NCI-H446 (cell line): ENCODE results near the gene PCDHGA1.
"Not testable (repeated sequence)": the region's sequence is repeated elsewhere in the genome, so short reads cannot be mapped to it uniquely, and the experiment has no call there.

ENCODE experiments used
- DNase-seq, 2 experiments: peaks; one replicate each; lab custom pipeline; 2025; lab: John Stamatoyannopoulos, UW

The PCDHGA1 gene

DNA sequence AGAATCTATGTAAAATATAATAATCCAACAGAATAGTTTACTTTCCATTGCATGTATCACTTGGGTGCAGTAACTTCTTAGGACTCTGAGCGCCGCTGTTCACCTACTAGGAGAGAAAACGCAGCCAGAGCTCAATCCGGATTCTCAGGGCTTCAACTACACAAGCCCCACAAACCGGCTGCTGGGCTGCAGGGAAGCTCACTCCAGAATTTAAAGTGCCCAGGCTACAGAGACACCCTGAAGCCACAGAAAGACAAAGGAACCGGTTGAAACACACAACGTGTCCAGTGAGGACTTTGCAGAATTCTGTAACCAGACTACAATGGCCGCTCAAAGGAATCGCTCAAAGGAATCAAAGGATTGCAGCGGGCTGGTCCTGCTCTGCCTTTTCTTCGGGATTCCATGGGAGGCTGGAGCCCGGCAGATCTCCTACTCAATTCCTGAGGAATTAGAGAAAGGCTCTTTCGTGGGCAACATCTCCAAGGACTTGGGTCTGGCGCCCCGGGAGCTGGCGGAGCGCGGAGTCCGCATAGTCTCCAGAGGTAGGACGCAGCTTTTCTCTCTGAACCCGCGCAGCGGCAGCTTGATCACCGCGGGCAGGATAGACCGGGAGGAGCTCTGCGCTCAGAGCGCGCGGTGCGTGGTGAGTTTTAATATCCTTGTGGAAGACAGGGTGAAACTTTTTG lies 82.7 kb downstream of the PCDHGA1 start, which contains the start of gene PCDHGA10:
Gene PCDHGA10 (plus strand): TSS at position 134 of the 686 bp plus-strand sequence. CDS start 189 bp downstream, at position 323.
- peak in 1 of 2 experiments; percentile 38 for DNase-seq

GRCh38 chr5:141413540-141414069 lies 83.3 kb downstream of the PCDHGA1 start:
- no peak for DNase-seq

DNA sequence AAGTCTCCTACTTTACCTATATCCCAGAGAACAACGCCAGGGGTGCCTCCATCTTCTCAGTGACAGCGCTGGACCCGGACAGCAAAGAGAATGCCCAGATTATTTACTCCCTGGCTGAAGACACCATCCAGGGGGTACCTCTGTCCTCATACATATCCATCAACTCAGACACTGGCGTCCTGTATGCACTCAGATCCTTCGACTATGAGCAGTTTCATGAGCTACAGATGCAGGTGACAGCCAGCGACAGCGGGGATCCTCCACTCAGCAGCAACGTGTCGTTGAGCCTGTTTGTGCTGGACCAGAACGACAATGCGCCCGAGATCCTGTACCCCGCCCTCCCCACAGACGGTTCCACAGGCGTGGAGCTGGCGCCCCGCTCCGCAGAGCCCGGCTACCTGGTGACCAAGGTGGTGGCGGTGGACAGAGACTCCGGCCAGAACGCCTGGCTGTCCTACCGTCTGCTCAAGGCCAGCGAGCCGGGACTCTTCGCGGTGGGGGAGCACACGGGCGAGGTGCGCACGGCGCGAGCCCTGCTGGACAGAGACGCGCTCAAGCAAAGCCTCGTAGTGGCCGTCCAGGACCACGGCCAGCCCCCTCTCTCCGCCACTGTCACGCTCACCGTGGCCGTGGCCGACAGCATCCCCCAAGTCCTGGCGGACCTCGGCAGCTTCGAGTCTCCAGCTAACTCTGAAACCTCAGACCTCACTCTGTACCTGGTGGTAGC lies 84.4 kb downstream of the PCDHGA1 start:
- DNase-seq, result not testable (repeated sequence)

DNA sequence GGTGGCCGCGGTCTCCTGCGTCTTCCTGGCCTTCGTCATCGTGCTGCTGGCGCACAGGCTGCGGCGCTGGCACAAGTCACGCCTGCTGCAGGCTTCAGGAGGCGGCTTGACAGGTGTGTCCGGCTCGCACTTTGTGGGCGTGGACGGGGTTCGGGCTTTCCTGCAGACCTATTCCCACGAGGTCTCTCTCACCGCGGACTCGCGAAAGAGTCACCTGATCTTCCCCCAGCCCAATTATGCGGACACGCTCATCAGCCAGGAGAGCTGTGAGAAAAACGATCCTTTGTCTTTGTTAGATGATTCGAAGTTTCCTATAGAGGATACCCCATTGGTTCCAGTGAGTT lies 84.9 kb downstream of the PCDHGA1 start:
- not testable (repeated sequence) for DNase-seq

DNA sequence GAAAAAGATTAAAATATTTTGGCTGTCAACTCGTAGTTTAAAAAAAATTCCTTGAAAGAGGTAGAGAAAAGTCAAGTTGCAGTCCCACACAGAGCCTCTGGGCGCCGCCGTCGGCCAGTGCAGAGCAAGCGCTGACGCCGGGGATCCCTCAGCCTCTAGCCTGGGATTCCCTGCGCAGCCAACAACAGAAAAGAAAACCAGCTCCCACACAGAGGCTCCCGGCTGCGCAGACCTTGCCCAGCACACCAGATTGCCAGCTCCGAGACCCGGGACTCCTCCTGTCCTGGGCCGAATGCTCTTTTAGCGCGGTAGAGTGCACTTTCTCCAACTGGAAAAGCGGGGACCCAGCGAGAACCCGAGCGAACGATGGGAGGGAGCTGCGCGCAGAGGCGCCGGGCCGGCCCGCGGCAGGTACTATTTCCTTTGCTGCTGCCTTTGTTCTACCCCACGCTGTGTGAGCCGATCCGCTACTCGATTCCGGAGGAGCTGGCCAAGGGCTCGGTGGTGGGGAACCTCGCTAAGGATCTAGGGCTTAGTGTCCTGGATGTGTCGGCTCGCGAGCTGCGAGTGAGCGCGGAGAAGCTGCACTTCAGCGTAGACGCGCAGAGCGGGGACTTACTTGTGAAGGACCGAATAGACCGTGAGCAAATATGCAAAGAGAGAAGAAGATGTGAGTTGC lies 87.3 kb downstream of the PCDHGA1 start, which contains the start of gene PCDHGB7:
Gene PCDHGB7 (plus strand): TSS at position 184 of the 679 bp plus-strand sequence. CDS start 183 bp downstream, at position 367.
- peak in 1 of 2 experiments; percentile 16 for DNase-seq

DNA sequence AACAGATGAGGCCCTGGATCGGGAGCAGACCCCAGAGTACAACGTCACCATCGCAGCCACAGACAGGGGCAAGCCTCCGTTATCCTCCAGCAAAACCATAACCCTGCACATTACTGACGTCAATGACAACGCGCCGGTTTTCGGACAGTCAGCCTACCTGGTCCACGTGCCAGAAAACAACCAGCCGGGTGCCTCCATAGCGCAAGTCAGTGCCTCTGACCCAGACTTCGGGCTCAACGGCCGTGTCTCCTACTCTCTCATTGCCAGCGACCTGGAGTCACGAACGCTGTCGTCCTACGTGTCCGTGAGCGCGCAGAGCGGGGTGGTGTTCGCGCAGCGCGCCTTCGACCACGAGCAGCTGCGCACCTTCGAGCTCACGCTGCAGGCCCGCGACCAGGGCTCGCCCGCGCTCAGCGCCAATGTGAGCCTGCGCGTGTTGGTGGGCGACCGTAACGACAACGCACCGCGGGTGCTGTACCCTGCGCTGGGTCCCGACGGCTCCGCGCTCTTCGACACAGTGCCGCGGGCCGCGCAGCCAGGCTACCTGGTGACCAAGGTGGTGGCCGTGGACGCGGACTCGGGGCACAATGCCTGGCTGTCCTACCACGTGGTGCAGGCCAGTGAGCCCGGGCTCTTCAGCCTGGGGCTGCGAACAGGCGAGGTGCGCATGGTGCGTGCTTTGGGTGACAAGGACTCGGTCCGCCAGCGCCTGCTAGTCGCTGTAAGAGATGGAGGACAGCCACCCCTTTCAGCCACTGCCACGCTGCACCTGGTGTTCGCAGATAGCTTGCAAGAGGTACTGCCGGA lies 89.0 kb downstream of the PCDHGA1 start:
- DNase-seq, result no peak

DNA sequence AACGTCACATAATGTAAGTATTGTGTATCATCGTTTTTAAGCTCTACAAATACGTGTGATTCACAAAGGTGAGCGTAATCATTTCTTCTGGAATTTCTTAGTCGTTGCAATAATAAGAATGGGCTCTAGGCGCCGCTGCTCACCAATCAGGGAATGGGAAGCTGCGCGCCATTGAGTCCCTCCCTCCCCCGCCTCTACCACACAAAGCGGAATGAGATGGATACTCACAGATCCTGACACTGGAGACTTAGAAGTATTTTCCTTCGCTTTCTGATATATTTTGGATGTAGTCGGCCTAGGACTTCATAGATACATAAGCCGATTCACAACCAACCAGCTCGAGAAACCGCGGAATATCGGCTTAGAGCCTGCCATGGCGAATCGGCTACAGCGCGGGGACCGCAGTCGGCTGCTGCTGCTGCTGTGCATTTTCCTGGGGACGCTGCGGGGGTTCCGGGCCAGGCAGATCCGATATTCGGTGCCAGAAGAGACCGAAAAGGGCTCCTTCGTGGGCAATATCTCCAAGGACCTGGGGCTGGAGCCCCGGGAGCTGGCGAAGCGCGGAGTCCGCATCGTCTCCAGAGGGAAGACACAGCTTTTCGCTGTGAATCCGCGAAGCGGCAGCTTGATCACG lies 90.7 kb downstream of the PCDHGA1 start, which contains the start of gene PCDHGA11:
Gene PCDHGA11 (plus strand): TSS at position 197 of the 634 bp plus-strand sequence. CDS start 177 bp downstream, at position 374.
- peak in 1 of 2 experiments; percentile 37 for DNase-seq

GRCh38 chr5:141421489-141421855 lies 91.2 kb downstream of the PCDHGA1 start:
- no peak for DNase-seq

GRCh38 chr5:141422742-141423291 lies 92.5 kb downstream of the PCDHGA1 start:
- no peak for DNase-seq

- no peak for DNase-seq
Measured at GRCh38 chr5:141427783-141428426, 97.6 kb downstream of the PCDHGA1 start.

DNA sequence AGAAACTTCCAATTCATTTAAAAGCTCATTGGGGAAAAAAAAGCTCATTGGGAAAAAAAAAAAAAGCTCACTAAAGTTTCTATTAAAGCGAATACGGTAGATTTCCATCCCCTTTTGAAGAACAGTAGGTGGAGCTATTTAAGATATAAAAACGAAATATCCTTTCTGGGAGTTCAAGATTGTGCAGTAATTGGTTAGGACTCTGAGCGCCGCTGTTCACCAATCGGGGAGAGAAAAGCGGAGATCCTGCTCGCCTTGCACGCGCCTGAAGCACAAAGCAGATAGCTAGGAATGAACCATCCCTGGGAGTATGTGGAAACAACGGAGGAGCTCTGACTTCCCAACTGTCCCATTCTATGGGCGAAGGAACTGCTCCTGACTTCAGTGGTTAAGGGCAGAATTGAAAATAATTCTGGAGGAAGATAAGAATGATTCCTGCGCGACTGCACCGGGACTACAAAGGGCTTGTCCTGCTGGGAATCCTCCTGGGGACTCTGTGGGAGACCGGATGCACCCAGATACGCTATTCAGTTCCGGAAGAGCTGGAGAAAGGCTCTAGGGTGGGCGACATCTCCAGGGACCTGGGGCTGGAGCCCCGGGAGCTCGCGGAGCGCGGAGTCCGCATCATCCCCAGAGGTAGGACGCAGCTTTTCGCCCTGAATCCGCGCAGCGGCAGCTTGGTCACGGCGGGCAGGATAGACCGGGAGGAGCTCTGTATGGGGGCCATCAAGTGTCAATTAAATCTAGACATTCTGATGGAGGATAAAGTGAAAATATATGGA lies 100.2 kb downstream of the PCDHGA1 start, which contains the start of gene PCDHGA12:
Gene PCDHGA12 (plus strand): TSS at position 176 of the 782 bp plus-strand sequence. CDS start 253 bp downstream, at position 429.
- DNase-seq, result no peak

GRCh38 chr5:141431286-141431685 lies 101.0 kb downstream of the PCDHGA1 start:
- DNase-seq, result no peak

DNA sequence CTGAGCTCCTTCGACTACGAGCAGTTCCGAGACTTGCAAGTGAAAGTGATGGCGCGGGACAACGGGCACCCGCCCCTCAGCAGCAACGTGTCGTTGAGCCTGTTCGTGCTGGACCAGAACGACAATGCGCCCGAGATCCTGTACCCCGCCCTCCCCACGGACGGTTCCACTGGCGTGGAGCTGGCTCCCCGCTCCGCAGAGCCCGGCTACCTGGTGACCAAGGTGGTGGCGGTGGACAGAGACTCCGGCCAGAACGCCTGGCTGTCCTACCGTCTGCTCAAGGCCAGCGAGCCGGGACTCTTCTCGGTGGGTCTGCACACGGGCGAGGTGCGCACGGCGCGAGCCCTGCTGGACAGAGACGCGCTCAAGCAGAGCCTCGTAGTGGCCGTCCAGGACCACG lies 102.0 kb downstream of the PCDHGA1 start:
- not testable (repeated sequence) for DNase-seq

DNA sequence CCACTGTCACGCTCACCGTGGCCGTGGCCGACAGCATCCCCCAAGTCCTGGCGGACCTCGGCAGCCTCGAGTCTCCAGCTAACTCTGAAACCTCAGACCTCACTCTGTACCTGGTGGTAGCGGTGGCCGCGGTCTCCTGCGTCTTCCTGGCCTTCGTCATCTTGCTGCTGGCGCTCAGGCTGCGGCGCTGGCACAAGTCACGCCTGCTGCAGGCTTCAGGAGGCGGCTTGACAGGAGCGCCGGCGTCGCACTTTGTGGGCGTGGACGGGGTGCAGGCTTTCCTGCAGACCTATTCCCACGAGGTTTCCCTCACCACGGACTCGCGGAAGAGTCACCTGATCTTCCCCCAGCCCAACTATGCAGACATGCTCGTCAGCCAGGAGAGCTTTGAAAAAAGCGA lies 102.4 kb downstream of the PCDHGA1 start:
- not testable (repeated sequence) for DNase-seq

DNA sequence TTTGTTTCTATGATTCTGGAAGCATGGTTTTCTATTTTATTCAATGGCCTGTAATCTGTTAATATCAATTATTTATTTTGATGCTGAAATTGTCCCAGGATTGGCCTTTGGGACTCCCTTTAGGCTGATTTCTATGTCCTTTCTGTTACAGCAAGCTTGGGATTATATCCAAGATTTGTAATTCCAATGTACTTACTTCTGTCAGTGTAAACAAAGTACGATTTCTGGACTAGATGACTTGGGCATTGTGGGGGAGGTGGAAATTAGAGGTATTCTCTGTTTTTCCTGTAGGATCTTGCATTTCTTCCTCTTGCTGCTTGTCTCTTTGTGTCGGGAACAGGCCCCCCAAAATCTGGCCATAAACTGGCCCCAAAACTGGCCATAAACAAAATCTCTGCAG lies 103.7 kb downstream of the PCDHGA1 start:
- no peak for DNase-seq

- DNase-seq, result no peak
Measured at GRCh38 chr5:141437221-141437620, 106.9 kb downstream of the PCDHGA1 start.

- no peak for DNase-seq
Measured at GRCh38 chr5:141439411-141440141, 109.3 kb downstream of the PCDHGA1 start.

- no peak for DNase-seq
Measured at GRCh38 chr5:141440341-141440740, 110.0 kb downstream of the PCDHGA1 start.
